OCI-LY3 (cell line): ENCODE results near the gene EXTL1.

ENCODE experiments used
- EZH2phosphoT487 ChIP-seq: fragments of 200-600 bp; shearing (Covaris generic); IDR thresholded peaks from 2 replicates; pipeline ENCODE4 v1.6.1; 2018; ENCODE audit warnings: antibody characterized with exemption, mixed run types, low read depth
- TF ChIP-seq, protein P1 (sequence below): fragments of 200-600, 300-600 bp; sonication (generic); IDR thresholded peaks from 2 replicates; pipeline ENCODE4 v1.5.1; 2014; ENCODE audit warnings: antibody characterized with exemption, low read length, low read depth

GRCh38 chr1:26027716-26028489, 6.3 kb downstream of the EXTL1 start:
- TF ChIP-seq, protein P1, sequence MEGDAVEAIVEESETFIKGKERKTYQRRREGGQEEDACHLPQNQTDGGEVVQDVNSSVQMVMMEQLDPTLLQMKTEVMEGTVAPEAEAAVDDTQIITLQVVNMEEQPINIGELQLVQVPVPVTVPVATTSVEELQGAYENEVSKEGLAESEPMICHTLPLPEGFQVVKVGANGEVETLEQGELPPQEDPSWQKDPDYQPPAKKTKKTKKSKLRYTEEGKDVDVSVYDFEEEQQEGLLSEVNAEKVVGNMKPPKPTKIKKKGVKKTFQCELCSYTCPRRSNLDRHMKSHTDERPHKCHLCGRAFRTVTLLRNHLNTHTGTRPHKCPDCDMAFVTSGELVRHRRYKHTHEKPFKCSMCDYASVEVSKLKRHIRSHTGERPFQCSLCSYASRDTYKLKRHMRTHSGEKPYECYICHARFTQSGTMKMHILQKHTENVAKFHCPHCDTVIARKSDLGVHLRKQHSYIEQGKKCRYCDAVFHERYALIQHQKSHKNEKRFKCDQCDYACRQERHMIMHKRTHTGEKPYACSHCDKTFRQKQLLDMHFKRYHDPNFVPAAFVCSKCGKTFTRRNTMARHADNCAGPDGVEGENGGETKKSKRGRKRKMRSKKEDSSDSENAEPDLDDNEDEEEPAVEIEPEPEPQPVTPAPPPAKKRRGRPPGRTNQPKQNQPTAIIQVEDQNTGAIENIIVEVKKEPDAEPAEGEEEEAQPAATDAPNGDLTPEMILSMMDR, result no peak
- no peak for TF ChIP-seq EZH2phosphoT487
